ENCODE results near the gene SOX13. TPM values are rescaled to one million over a fixed set of nuclear protein-coding genes. Genes with fewer than 3 reads are reported as not detected.
A peak's percentile ranks its signal among the peaks of the same experiment; 100 is the strongest.

The SOX13 gene
- total and polyA plus RNA-seq, 3 experiments from 2014 or later = 3.1 to 5.5 (median 3.1) TPM

DNA sequence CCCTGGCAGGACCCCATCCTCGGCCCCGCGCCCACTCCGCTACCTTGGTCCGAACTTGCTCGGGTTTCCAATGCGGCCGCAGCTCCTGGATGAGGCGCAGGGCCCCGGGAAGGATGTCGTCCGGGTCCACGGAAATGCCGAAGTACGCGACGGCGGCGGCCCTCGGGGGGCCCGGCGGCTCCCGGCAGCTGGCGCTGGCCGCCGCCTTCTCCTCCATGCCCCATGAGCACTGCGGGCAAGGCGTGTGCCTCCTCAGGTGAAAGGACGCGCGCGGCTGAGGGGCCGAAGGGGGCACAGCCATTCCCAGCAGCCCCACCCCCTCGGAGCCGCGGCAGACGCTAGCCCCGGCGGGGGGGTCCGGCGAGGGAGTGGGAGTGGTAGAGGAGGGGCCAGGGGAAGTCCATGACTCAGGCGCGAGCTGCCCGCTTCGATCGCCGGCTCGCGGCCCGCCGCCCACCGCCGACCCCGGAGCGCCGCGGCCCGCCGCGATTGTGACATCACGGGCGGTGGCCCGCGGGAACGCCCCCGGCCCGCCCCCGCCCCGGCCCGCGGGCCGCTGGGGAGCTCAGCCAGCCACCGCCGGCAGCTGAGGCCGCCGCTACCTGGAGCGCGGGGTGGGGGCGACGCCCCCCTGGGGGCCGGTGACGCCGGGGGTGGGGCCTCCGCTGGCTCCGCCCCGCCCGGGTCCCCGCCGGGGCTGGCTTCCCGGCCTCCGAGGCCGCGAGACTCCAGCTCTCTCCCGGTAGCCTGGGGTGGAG, 78.8 kb downstream of the SOX13 start, which contains the start of gene ETNK2:
TSS of gene ETNK2 (minus strand) at position 493 of the 758 bp plus-strand sequence. CDS start at position 301, 192 bp downstream.
- Mint-ChIP-seq H3K4me1 (peaks cover 5 to 14% (median 8%) of the 10 kb centered on the region in 3 donors), H3K9me3 (no peaks in the 10 kb centered on the region), H3K27me3 (peaks cover 2 to 20% of the 10 kb centered on the region in 2 donors), H3K27ac (peak within 1 kb of the TSS in 6 of 8 donors; percentile 8 to 89 (median 68)), H3K36me3 (no peaks in the 10 kb centered on the region), H3K4me3 (peak within 1 kb of the TSS; percentile 74 to 90 (median 78))
- Histone ChIP-seq H3K4me1 (ENCODE audit: insufficient read depth, low read length) (peaks cover 9% of the 10 kb centered on the region), H3K4me3 (ENCODE audit: low read length) (peak within 1 kb of the TSS; percentile 55), H3K27ac (ENCODE audit: low read depth, low read length) (peak within 1 kb of the TSS; percentile 24), H3K36me3 (ENCODE audit: insufficient read depth, low read length) (no peaks in the 10 kb centered on the region), H3K9me3 (ENCODE audit: low read length) (no peaks in the 10 kb centered on the region), H3K27me3 (ENCODE audit: insufficient read depth, low read length, poor library complexity, severe bottlenecking) (peaks cover 4% of the 10 kb centered on the region)
- CTCF ChIA-PET = interaction anchor here (0.7 to 2.5 kb wide), 7 partner anchors 10 to 292 kb away, joined by 3 to 11 read pairs (median 4); no protein-coding TSS in a partner anchor
- DNase-seq = peak; percentile 54 to 75 (median 67)
- POLR2A ChIA-PET = interaction anchor here (0.7 kb wide), 1 partner anchor 1480 kb away, joined by 3 read pairs; no protein-coding TSS in a partner anchor

DNA sequence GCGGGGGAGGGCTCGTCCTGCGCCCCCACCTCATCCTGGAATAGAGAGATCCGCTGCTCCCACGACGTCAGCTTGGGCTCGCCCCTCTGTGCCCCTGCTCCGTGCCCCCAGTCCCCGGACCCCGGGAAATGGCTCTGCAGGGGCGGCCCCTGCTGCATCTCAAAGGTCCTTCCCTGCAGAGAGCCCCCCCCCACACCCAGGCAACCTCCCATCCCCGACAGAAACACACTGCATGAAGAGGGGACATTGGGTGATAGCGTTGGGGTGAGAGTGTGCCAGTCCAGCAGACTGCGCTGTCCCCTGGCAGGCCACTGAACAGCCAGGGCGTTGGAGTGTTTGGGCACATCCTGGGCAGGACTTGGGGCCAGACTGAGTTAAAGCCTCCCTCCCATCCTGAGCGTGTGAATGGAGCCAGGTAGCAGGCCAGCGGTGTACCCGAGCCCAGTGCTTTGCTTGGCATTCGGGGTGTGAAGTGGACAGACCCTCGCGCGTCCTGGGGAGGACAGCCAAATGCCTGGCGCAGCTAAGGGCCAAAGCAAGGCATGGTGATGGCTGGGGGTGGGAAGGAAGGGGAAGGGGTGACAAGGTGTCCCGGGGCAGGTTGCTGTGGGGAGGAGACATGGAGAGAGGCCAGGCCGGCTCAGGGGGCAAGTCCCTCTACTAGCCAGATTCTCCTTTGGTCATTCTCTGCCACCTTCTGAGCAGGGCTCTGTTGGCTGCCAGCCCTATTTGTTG, 79.6 kb downstream of the SOX13 start:
- DNase-seq = peak in 1 of 5 donors; percentile 37
- ChIA-PET POLR2A (no interaction called here), CTCF (interaction anchor here (0.8 to 2.5 kb wide), 4 partner anchors 10 to 246 kb away, joined by 3 to 11 read pairs (median 5); no protein-coding TSS in a partner anchor)
- H3K4me3 Mint-ChIP-seq = peak overlapping the region; percentile 60 to 85 (median 77)
- Histone ChIP-seq H3K4me1 (ENCODE audit: insufficient read depth, low read length) (peaks cover 9% of the 10 kb centered on the region), H3K9me3 (ENCODE audit: low read length) (no peaks in the 10 kb centered on the region), H3K36me3 (ENCODE audit: insufficient read depth, low read length) (no peaks in the 10 kb centered on the region), H3K4me3 (ENCODE audit: low read length) (peak overlapping the region; percentile 45), H3K27me3 (ENCODE audit: insufficient read depth, low read length, poor library complexity, severe bottlenecking) (peaks cover 4% of the 10 kb centered on the region), H3K27ac (ENCODE audit: low read depth, low read length) (peak overlapping the region; percentile 9)
- peaks cover 5 to 14% (median 8%) of the 10 kb centered on the region in 3 donors for H3K4me1 Mint-ChIP-seq
- H3K27ac Mint-ChIP-seq = peak overlapping the region in 5 of 8 donors; percentile 8 to 75 (median 63)
- H3K36me3 Mint-ChIP-seq = no peaks in the 10 kb centered on the region
- H3K9me3 Mint-ChIP-seq = no peaks in the 10 kb centered on the region
- H3K27me3 Mint-ChIP-seq = peaks cover 2 to 20% of the 10 kb centered on the region in 2 donors

DNA sequence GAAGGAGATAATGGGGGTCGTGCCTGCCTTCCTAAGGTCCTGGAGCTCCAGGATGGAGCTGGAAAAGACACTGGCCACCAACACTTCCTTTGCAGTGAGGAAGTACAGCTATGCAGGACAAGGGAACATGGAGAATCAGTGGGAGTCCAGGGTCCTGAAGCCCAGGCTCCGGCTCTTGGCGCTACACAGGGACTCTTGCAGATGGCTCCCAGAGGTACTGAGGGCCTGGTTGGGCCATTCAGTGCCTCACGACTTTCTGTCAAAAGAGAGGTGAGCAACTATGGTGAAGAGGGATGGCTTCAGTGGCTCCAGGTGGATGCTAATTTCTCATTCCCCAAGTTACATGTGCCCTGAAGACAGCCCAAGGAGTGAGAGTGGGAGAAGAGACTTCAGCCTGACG, 80.8 kb downstream of the SOX13 start:
- H3K27ac Mint-ChIP-seq = peak overlapping the region in 1 of 8 donors; percentile 24
- Histone ChIP-seq H3K4me3 (ENCODE audit: low read length) (no peak overlapping the region), H3K36me3 (ENCODE audit: insufficient read depth, low read length) (no peaks in the 10 kb centered on the region), H3K27me3 (ENCODE audit: insufficient read depth, low read length, poor library complexity, severe bottlenecking) (peaks cover 4% of the 10 kb centered on the region), H3K9me3 (ENCODE audit: low read length) (no peaks in the 10 kb centered on the region), H3K27ac (ENCODE audit: low read depth, low read length) (no peak overlapping the region), H3K4me1 (ENCODE audit: insufficient read depth, low read length) (peaks cover 9% of the 10 kb centered on the region)
- peaks cover 2 to 20% of the 10 kb centered on the region in 2 donors for H3K27me3 Mint-ChIP-seq
- no peaks in the 10 kb centered on the region for H3K36me3 Mint-ChIP-seq
- H3K9me3 Mint-ChIP-seq = no peaks in the 10 kb centered on the region
- DNase-seq = peak in 1 of 5 donors; percentile 22
- H3K4me1 Mint-ChIP-seq = peaks cover 5 to 14% (median 8%) of the 10 kb centered on the region in 3 donors
- ChIA-PET CTCF (interaction anchor here (1.7 to 2.5 kb wide), 2 partner anchors 8 to 210 kb away, joined by 6 to 11 read pairs; no protein-coding TSS in a partner anchor), POLR2A (no interaction called here)
- peak overlapping the region in 5 of 7 donors; percentile 32 to 72 (median 39) for H3K4me3 Mint-ChIP-seq

DNA sequence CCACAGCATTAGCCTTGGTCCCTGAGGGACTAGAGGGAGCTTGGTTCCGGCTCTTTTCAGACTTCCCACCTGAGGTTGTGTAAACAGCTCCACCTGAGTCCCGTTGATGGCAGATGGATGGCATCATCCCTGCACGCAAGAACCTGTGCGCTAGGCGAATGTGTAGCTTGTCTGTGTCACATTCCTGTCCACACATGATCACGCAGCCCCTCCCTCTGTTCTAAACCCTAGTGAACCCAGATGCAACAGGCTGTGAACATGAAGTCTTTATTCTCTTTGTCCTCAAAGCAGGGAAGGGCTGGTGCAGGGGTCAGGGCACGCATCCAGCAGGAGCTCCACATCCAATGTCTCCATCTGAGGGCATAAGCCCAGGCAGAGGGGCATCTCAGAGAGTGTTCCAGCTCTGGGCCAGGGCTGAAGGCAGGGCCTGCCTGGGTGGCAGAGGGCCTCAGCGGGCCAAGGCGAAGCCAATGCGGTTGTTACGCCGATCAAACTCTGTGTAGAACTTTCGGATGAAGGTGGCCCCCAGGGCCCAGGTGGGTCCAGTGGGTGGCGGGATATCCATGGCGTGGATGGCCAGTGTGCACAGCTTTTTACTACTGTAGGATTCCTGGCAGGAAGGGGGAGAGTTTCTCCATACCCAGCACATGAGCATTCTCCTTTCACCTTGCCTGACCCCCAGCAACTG, 81.8 kb downstream of the SOX13 start:
- Histone ChIP-seq H3K27me3 (ENCODE audit: insufficient read depth, low read length, poor library complexity, severe bottlenecking) (peaks cover 4% of the 10 kb centered on the region), H3K9me3 (ENCODE audit: low read length) (no peaks in the 10 kb centered on the region), H3K4me1 (ENCODE audit: insufficient read depth, low read length) (peaks cover 9% of the 10 kb centered on the region), H3K4me3 (ENCODE audit: low read length) (no peak overlapping the region), H3K27ac (ENCODE audit: low read depth, low read length) (no peak overlapping the region), H3K36me3 (ENCODE audit: insufficient read depth, low read length) (no peaks in the 10 kb centered on the region)
- ChIA-PET POLR2A (no interaction called here), CTCF (interaction anchor here (0.5 to 2.5 kb wide), 3 partner anchors 7 to 261 kb away, joined by 3 to 11 read pairs (median 6); no protein-coding TSS in a partner anchor)
- Mint-ChIP-seq H3K27me3 (peaks cover 2 to 26% of the 10 kb centered on the region in 2 donors), H3K27ac (peak overlapping the region in 1 of 8 donors; percentile 38), H3K4me3 (peak overlapping the region in 1 of 7 donors; percentile 72), H3K36me3 (no peaks in the 10 kb centered on the region), H3K9me3 (no peaks in the 10 kb centered on the region), H3K4me1 (peaks cover 5 to 14% (median 8%) of the 10 kb centered on the region in 3 donors)
- DNase-seq = peak in 1 of 5 donors; percentile 28

DNA sequence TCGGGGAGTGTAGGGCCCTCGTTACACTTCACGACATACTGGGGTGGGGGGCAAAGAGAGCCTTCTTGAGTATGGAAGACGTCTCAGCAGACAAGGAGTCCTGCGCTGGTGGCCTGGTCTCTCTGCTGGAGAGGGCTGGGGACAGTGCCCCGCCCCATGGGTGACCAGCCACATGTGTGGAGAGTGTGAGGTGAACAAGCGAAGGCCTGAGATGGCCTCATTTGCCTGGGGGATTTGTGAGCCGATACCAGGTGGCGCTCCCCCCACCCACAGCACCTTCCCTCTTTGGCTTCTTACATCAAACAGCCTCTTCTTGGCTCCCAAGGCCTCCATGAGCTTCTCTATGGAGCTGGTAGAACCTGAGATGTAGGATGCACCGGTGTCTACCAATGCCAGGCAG, 83.0 kb downstream of the SOX13 start:
- Histone ChIP-seq H3K4me1 (ENCODE audit: insufficient read depth, low read length) (peaks cover 4% of the 10 kb centered on the region), H3K4me3 (ENCODE audit: low read length) (no peak overlapping the region), H3K27me3 (ENCODE audit: insufficient read depth, low read length, poor library complexity, severe bottlenecking) (peaks cover 4% of the 10 kb centered on the region), H3K27ac (ENCODE audit: low read depth, low read length) (no peak overlapping the region), H3K36me3 (ENCODE audit: insufficient read depth, low read length) (no peaks in the 10 kb centered on the region), H3K9me3 (ENCODE audit: low read length) (no peaks in the 10 kb centered on the region)
- Mint-ChIP-seq H3K9me3 (no peaks in the 10 kb centered on the region), H3K27ac (no peak overlapping the region), H3K27me3 (peaks cover 3 to 32% of the 10 kb centered on the region in 2 donors), H3K4me1 (peaks cover 0 to 9% (median 2%) of the 10 kb centered on the region in 3 donors), H3K4me3 (no peak overlapping the region), H3K36me3 (no peaks in the 10 kb centered on the region)
- peak in 1 of 5 donors; percentile 36 for DNase-seq
- ChIA-PET CTCF (no interaction called here), POLR2A (no interaction called here)

DNA sequence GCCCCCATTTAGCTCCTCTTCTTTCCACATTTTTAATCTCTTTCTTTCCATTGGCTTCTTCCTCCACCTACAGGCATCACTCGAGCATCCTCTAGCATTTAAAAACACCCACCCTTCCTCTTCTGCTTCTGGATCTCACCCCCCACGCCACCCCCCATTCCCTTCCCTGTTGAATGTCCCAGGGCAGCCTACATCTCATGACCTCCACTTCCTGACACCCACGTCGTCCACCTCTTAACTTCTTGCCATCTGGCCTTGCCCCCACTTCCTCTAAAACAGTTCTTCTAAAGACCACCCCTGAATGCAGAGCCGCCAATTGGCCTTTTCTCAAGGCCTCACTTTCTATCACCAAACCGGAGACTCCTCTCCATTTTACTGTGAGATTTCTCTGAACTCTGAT, 85.0 kb downstream of the SOX13 start:
- H3K36me3 ChIP-seq (ENCODE audit: insufficient read depth, low read length) = no peaks in the 10 kb centered on the region
- no peak overlapping the region for H3K4me3 ChIP-seq (ENCODE audit: low read length)
- H3K9me3 Mint-ChIP-seq = no peaks in the 10 kb centered on the region
- no peak overlapping the region for H3K27ac ChIP-seq (ENCODE audit: low read depth, low read length)
- CTCF ChIA-PET = interaction anchor here (1.1 to 1.4 kb wide), 2 partner anchors 9 to 206 kb away, joined by 3 to 6 read pairs; no protein-coding TSS in a partner anchor
- DNase-seq = no peak
- peaks cover 9 to 37% of the 10 kb centered on the region in 2 donors for H3K27me3 Mint-ChIP-seq
- H3K27me3 ChIP-seq (ENCODE audit: insufficient read depth, low read length, poor library complexity, severe bottlenecking) = peaks cover 4% of the 10 kb centered on the region
- peak overlapping the region in 1 of 8 donors; percentile 63 for H3K27ac Mint-ChIP-seq
- POLR2A ChIA-PET = no interaction called here
- H3K4me3 Mint-ChIP-seq = peak overlapping the region in 1 of 7 donors; percentile 54
- H3K4me1 ChIP-seq (ENCODE audit: insufficient read depth, low read length) = no peaks in the 10 kb centered on the region
- H3K4me1 Mint-ChIP-seq = peaks cover 0 to under 1% (median under 1%) of the 10 kb centered on the region in 3 donors
- no peaks in the 10 kb centered on the region for H3K36me3 Mint-ChIP-seq
- no peaks in the 10 kb centered on the region for H3K9me3 ChIP-seq (ENCODE audit: low read length)

DNA sequence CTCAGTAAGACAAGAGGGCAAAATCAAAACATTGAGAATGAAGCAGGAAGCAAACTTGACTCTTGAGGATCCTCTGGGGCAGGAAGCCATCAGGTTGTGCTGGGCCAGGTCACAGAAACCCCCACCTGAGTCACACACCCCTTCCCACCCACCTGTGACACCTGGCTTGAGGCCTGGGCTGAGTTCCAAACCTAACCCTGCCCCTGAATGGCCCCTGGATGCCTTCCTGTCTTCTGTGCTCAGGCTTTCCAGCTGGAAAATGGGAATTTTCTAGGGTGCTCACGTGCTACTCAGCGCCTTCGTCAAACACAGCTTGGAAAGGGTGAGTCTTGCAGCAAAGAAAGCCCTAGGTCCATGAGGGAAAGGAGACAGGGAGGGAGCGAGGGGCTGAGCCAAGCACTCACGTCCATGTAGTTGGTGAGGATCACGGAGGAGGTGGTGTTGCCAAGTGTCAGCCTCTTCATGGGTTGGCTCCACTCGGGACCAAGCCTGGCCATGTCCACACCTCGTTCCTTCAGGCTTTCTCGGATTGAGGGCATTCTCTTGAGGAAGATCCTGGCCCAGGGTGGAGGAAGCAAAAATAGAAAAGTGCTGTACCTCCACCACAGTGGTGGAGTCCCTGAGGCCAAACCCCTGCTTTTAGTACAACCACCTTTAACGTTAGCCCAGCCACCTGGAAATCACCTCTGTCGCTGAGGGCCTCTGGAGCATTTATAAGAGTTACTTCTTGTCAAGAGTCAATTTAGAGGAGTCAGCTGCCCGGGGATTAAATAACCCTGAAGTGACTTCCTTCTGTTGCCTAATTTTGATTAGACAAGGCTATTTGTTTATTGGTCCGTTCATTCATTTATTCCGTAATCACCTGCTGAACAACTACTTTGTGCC, 88.9 kb downstream of the SOX13 start:
- ChIA-PET CTCF (interaction anchor here (1.0 to 5.0 kb wide), 11 partner anchors 9 to 285 kb away, joined by 3 to 80 read pairs (median 11); partner anchors contain the start of gene PLEKHA6), POLR2A (no interaction called here)
- no peak overlapping the region for H3K27ac Mint-ChIP-seq

More for the DNA sequence above, 88.9 kb downstream of the SOX13 start:
- H3K4me3 Mint-ChIP-seq = no peak overlapping the region
- Histone ChIP-seq H3K4me1 (ENCODE audit: insufficient read depth, low read length) (no peaks in the 10 kb centered on the region), H3K27me3 (ENCODE audit: insufficient read depth, low read length, poor library complexity, severe bottlenecking) (no peaks in the 10 kb centered on the region), H3K4me3 (ENCODE audit: low read length) (no peak overlapping the region), H3K27ac (ENCODE audit: low read depth, low read length) (no peak overlapping the region), H3K9me3 (ENCODE audit: low read length) (no peaks in the 10 kb centered on the region), H3K36me3 (ENCODE audit: insufficient read depth, low read length) (no peaks in the 10 kb centered on the region)
- H3K36me3 Mint-ChIP-seq = no peaks in the 10 kb centered on the region
- no peak for DNase-seq
- H3K27me3 Mint-ChIP-seq = peaks cover 11 to 24% of the 10 kb centered on the region in 2 donors
- no peaks in the 10 kb centered on the region for H3K4me1 Mint-ChIP-seq
- H3K9me3 Mint-ChIP-seq = peaks cover 0 to 4% (median 0%) of the 10 kb centered on the region in 5 donors
